Stimulated activated CD8-positive, alpha-beta memory T cell treated with anti-CD3 and anti-CD28 coated beads, Interleukin-4, amount 100 ng/mL, for 24 hours (primary cell): ENCODE data around the gene SST.
A peak's percentile ranks its signal among the peaks of the same experiment; 100 is the strongest.
"Not testable (repeated sequence)": the region's sequence is repeated elsewhere in the genome, so short reads cannot be mapped to it uniquely, and the experiment has no call there.

ENCODE experiments used
- DNase-seq: peaks from one replicate; pipeline ENCODE4 v3.0.0-alpha.2; 2020; ENCODE audit warnings: low read depth

Gene SST

DNA sequence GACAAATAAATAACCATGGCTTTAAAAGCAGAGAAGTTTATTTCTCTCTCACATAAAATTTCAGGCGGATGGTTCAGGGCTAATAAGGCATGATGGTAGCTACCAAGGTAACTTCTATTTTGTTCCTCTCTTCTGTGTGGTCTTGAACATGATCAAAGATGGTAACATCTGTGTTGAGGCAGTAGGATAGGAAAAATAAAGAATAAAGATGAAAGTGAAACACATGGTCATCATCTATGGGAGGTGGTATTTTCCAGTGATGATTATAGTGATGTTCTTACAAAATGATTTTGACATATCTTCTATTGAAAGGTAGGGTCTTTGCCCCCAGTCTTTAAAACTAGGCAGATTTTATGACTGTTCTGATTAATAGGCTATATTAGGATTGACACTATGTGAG is 14.2 kb upstream of the SST start:
- DNase-seq: no peak

DNA sequence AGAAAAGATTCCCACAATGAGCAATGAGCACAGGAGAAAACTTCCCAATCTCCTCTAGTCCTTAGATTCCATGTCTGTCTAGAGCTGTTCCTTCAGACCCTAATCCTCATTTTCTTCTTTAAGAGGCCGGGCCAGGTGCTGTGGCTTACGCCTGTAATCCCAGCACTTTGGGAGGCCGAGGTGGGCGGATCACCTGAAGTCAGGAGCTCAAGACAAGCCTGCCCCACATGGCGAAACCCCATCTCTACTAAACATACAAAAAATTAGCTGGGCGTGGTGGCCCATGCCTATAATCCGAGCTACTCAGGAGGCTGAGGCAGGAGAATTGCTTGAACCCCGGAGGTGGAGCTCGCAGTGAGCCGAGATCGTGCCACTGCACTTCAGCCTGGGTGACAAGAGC is 11.6 kb upstream of the SST start:
- not testable (repeated sequence) for DNase-seq

GRCh38 chr3:187679638-187680396 is 9.6 kb upstream of the SST start:
- peak; percentile 38 for DNase-seq

- DNase-seq: peak; percentile 9
Measured at GRCh38 chr3:187678726-187679268, 8.6 kb upstream of the SST start.

DNA sequence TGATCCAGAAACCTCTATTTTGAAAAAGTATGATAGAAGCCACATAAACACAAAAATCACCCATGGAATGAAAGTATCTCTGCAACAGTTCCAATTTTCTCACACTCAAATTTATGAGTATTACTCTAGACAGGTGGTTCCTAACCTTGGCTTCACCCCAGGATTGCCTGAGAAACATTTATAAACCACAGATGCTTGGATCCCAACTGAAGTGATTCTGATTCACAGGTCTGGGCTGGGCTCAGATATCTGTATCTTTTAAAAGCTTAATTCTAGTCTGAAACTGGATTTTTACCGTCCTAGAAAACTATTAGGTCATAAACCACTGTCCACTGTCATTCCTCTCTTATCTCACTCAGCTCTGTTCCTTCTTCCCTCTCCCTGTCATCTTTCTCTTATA is 7.4 kb upstream of the SST start:
- no peak for DNase-seq

- DNase-seq: no peak
Measured at GRCh38 chr3:187673012-187673411, 2.8 kb upstream of the SST start.

- DNase-seq: no peak
Measured at GRCh38 chr3:187667526-187667925, 2.7 kb downstream of the SST start.

DNA sequence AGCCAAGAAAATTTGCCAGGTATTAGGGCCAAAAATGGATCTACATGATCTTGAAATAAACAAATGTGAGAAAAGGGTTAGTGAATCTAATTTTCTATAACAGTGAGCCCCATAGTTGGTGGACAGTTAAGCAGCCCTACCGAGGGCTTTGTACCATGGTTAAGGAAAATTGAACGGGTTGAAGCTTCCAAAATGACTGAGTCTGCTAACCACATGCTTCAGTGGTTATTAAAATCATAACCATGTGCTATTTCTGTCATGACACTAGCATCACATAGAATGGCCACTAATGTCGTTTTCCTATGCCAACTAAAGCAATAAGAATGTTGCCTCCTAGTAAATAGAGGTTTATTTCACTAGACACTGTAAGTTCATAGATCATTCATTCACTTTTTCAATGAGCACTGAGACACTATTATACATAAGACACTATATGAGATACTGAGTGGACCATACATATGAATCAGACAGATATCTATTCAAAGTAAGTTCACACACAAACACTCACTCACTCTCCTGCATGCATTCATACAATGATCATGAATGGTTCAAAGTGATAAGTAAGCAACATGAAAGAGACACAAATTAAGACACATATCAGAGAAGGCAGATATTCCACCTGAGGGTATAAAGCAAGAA is 4.3 kb downstream of the SST start:
- no peak for DNase-seq

GRCh38 chr3:187665010-187665409 is 5.2 kb downstream of the SST start:
- no peak for DNase-seq

DNA sequence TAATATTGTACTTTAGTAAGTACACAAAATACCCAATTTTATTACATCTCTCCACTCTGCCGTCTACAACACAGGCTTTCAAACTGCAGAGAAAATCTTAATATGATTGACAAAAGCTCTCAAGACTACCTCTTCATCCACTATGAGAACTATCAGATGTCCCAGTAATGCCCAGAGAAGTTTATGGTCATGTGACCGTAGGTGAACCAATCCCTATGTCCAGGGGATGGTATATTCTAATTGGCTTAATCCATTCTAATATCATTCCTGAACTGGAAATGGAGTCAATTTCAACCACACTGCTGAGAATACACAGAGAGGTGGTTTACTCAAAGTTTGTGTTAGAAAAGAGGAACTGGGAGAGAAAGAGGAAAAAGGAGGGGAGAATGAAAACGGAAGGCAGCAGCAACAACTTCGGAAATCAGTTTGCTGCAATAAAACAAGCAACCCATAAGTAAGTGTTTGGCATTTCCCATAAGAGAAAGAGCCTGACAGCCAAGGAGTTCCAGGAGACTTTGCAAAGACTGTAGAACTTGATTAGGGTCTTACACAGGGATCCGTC is 7.3 kb downstream of the SST start:
- no peak for DNase-seq

- DNase-seq: no peak
Measured at GRCh38 chr3:187661267-187661666, 8.9 kb downstream of the SST start.

- no peak for DNase-seq
Measured at GRCh38 chr3:187651282-187651681, 18.9 kb downstream of the SST start.

- DNase-seq: no peak
Measured at GRCh38 chr3:187648177-187648576, 22.0 kb downstream of the SST start.

DNA sequence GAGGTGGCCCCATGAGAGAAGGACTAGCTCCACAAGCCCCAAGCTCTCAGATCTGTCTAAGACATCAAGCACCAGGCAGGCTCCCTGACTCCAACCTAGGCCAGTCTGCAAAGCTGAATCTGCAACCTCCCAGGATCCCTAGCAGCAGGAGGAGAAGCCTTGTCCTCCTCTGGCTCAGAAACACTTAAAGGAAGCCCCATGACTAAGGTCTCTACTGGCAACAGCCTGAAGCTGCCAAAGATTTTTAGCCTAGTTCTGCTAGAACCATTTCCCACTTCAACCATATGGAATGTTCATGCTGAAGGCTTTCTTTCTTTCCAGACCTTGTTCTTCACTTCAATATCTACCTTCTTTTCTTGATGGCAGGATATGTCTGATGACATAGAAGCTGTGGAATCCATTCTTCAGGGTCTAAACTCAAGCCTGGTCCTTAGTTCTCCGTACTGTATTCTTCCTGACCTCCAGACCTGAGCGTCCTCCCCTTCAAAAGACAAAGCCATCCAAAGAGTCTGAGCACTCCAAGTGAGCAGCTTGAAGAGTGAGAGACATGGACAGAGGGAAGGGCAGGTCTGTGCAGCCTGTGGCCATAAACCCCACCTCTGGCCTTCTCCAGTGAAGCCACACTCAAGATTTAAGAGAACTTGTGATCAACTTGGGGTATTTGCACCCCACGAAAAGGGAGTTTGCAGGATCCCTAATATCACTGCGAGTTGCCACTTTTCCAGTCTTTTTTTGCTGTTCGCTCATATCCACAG is 23.1 kb downstream of the SST start:
- no peak for DNase-seq

- DNase-seq: not testable (repeated sequence)
Measured at GRCh38 chr3:187645379-187645778, 24.8 kb downstream of the SST start.

DNA sequence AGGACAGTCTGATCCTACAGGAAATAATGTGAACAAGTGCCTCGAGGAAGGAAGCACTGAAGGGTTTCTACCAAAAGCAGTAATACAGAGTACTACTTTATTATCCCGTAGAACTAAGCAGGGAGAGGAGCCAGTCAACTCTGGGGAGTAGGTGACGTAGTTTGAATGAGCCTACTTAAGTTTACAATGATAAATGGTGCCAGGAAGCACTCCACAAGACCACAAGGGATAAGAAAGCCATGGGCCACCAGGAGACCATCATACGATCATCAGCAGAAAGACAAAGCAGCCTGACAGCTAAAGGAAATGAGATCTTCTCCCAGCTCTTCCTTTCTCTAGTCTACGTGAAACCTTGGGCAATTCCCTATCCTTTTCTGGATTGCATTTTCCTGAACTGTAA is 27.3 kb downstream of the SST start:
- no peak for DNase-seq

DNA sequence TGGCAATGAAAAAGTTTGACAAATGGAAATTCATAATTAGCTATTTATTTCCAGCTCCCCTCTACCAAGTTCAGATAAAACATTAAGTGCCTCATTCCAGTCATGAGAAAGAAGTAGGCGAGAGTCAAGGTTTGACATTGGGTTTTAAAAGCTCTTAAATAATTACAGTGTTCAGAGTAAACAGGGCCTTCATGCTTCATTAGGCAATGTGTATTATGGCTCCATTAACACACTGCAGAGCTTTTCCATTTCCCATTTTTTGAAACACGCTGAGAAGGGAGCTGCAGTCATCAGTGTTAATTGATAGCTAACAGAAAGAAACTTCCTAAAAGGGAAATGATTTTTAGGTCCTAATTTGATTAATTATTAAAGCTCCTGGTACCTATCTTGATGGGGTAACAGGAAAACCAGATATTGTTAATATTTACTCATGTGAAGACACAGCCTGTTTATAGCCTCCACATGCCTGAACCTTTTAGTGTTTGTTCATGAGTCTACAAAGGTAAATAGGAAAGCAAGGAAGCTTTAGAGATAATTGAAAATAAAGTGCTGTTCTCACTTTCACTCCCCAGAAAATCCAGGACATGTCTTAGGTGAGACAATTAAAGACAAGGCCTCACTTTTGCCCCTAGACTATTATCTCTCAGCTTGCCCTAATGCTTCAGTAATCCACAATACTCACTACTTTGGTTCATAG is 28.7 kb downstream of the SST start:
- no peak for DNase-seq

- no peak for DNase-seq
Measured at GRCh38 chr3:187640569-187641059, 29.6 kb downstream of the SST start.

GRCh38 chr3:187639927-187640568 is 30.1 kb downstream of the SST start:
- DNase-seq: no peak

DNA sequence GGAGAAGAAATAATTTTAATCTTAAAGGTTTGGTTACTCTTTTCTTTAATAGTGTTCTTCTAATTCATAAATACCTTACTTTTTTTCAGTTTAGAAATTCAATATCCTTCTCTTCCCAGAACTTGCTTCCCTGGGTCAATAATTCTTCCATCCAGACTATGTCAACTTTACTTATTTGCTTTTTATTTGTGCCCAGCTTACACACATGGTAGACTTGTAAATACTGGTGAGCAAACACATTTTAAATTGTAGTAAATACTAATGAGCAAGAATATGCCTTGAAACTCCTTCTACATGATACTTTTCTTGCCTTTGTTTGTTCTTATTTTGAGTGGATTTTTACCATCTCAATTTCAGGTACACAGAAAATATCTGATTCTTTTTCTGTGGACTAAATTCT is 33.7 kb downstream of the SST start:
- no peak for DNase-seq

DNA sequence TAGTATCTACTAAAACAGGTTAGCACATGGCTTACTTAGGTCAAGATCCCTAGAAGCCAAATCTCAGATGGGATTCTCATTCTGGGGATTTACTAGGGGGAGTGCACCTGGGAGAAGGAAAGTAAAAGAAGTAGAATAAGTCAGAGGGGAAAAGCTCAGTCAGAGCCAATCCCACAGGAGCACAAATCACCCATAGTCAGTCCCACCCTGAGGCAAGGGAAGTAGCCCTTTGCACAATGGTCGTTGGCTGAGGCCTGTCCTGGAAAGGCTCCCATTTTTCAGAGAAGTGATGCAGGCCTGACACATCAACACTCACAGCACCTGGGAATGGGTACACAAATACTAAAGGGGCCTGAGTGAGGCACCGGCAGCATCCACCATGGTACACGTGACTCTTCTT is 39.8 kb downstream of the SST start:
- no peak for DNase-seq
